CD4-positive, alpha-beta T cell treated with Interferon alpha-2 for 1 hour (primary cell): ENCODE results near the gene ZNF362.

ENCODE experiments used
- DNase-seq, 2 donors: peaks; one replicate each; pipeline ENCODE4 v3.0.0-alpha.2; 2020 to 2022

Gene ZNF362

GRCh38 chr1:33349778-33350610 is 93.7 kb downstream of the ZNF362 start:
- peak; percentile 80 to 88 for DNase-seq
